SK-N-SH (cell line): ENCODE results near the gene SH3RF1. TPM values are rescaled to one million over a fixed set of nuclear protein-coding genes. Genes with fewer than 3 reads are reported as not detected.
"Not testable (repeated sequence)": the region's sequence is repeated elsewhere in the genome, so short reads cannot be mapped to it uniquely, and the experiment has no call there.

ENCODE experiments used
- CTCF ChIA-PET: fragments of 300-600, 350-600 bp; formaldehyde crosslinking; extraction: SDS; loops from one replicate; lab custom pipeline; 2021; lab: Yijun Ruan, JAX
- POLR2A ChIA-PET: fragments of 350-600 bp; sonication (Branson Sonifier 250); formaldehyde crosslinking; extraction: SDS; loops from one replicate; lab custom pipeline; 2020; ENCODE audit warnings: antibody characterized with exemption, inconsistent platforms; lab: Yijun Ruan, JAX
- DNase-seq: peaks from one replicate; pipeline ENCODE4 v3.0.0; 2012
- H2AFZ ChIP-seq: fragments of 200-600 bp; sonication (generic); 2 replicates; pipeline ENCODE4 v1.8.1; 2016; ENCODE audit warnings: antibody characterized with exemption, mild to moderate bottlenecking, low read depth
- H3F3A ChIP-seq: fragments of 200-600 bp; sonication (generic); replicated peaks from 2 replicates; pipeline ENCODE3; 2016; ENCODE audit warnings: antibody characterized with exemption, mild to moderate bottlenecking; ENCODE audit not compliant: insufficient read depth
- H3K27ac ChIP-seq, 2 experiments: fragments of 200-500 bp in 1 of 2; fragments of 200-600 bp in 1 of 2; sonication (Bioruptor generic) in 1 of 2; sonication (generic), shearing (Covaris generic) in 1 of 2; 2 replicates each; pipeline versions ENCODE4 v1.5.1 to v1.6.1; 2014 to 2016; ENCODE audit warnings: low read depth in 2 of 2, inconsistent platforms in 1 of 2, low read length in 1 of 2, mild to moderate bottlenecking in 1 of 2, mixed read lengths in 1 of 2
- H3K27me3 ChIP-seq: fragments of 200-600 bp; sonication (generic), shearing (Covaris generic); 2 replicates; pipeline ENCODE4 v1.6.1; 2016; ENCODE audit warnings: mixed run types; ENCODE audit not compliant: insufficient read depth
- H3K36me3 ChIP-seq, 2 experiments: fragments of 200-500 bp in 1 of 2; fragments of 200-600 bp in 1 of 2; sonication (Bioruptor generic) in 1 of 2; sonication (generic) in 1 of 2; replicated peaks in 1 of 2; 2 replicates each; pipeline versions ENCODE3 to v1.5.1; 2014 to 2016; ENCODE audit warnings: low read length in 1 of 2, mild to moderate bottlenecking in 1 of 2; ENCODE audit not compliant: insufficient read depth in 2 of 2, control insufficient read depth in 1 of 2
- H3K4me1 ChIP-seq, 2 experiments: fragments of 200-500 bp in 1 of 2; fragments of 200-600 bp in 1 of 2; sonication (Bioruptor generic) in 1 of 2; sonication (generic), shearing (Covaris generic) in 1 of 2; 2 replicates each; pipeline versions ENCODE4 v1.5.1 to v1.6.1; 2014 to 2016; ENCODE audit warnings: low read depth in 1 of 2, low read length in 1 of 2, mixed run types in 1 of 2; ENCODE audit not compliant: insufficient read depth in 2 of 2, control insufficient read depth in 1 of 2
- H3K4me2 ChIP-seq: fragments of 200-600 bp; sonication (generic), shearing (Covaris generic); 2 replicates; pipeline ENCODE4 v1.6.1; 2017; ENCODE audit warnings: mixed run types
- H3K4me3 ChIP-seq, 2 experiments: fragments of 200-500 bp in 1 of 2; fragments of 200-600 bp in 1 of 2; sonication (Bioruptor generic) in 1 of 2; sonication (generic), shearing (Covaris generic) in 1 of 2; 2 replicates each; pipeline versions ENCODE4 v1.5.1 to v1.8.1; 2014 to 2016; ENCODE audit warnings: low read depth in 2 of 2, inconsistent platforms in 1 of 2, low read length in 1 of 2, mild to moderate bottlenecking in 1 of 2, mixed read lengths in 1 of 2, moderate library complexity in 1 of 2
- H3K79me2 ChIP-seq: fragments of 200-600 bp; sonication (generic); 2 replicates; pipeline ENCODE4 v1.8.1; 2017; ENCODE audit warnings: mild to moderate bottlenecking; ENCODE audit not compliant: insufficient read depth
- H3K9ac ChIP-seq: fragments of 200-600 bp; sonication (generic); 2 replicates; pipeline ENCODE4 v1.6.1; 2017; ENCODE audit warnings: mixed run types
- H3K9me2 ChIP-seq: fragments of 200-600 bp; sonication (generic); 2 replicates; pipeline ENCODE4 v1.6.1; 2017; ENCODE audit warnings: mixed run types
- H3K9me3 ChIP-seq: fragments of 200-600 bp; sonication (generic); 2 replicates; pipeline ENCODE4 v1.6.1; 2017; ENCODE audit warnings: mixed run types, mild to moderate bottlenecking, moderate library complexity
- H4K20me1 ChIP-seq: fragments of 200-600 bp; sonication (generic); 2 replicates; pipeline ENCODE4 v1.6.1; 2017; ENCODE audit warnings: mild to moderate bottlenecking, mixed run types; ENCODE audit not compliant: insufficient read depth
- CHD2 ChIP-seq: fragments of 150-350 bp; IDR thresholded peaks from 2 replicates; pipeline ENCODE4 v1.6.1; 2018; ENCODE audit warnings: low read length; ENCODE audit not compliant: partially characterized antibody
- ELF1 ChIP-seq: IDR thresholded peaks from 2 replicates; pipeline ENCODE4 v1.4.0; 2012
- EP300 ChIP-seq, 2 experiments: IDR thresholded peaks; 2 replicates each; pipeline versions ENCODE4 v1.4.0 to v1.6.1; 2012; ENCODE audit warnings: borderline replicate concordance in 1 of 2, low read depth in 1 of 2, low read length in 1 of 2
- FOSL2 ChIP-seq: IDR thresholded peaks from 2 replicates; pipeline ENCODE4 v1.4.0; 2012; ENCODE audit warnings: low read depth, mild to moderate bottlenecking, moderate library complexity, borderline replicate concordance
- FOXM1 ChIP-seq: IDR thresholded peaks from 2 replicates; pipeline ENCODE4 v1.4.0; 2012; ENCODE audit warnings: low read depth, mild to moderate bottlenecking
- GABPA ChIP-seq: IDR thresholded peaks from 2 replicates; pipeline ENCODE4 v1.4.0; 2012; ENCODE audit warnings: low read depth, mild to moderate bottlenecking
- JUND ChIP-seq: IDR thresholded peaks from 2 replicates; pipeline ENCODE4 v1.4.0; 2012
- MXI1 ChIP-seq: IDR thresholded peaks from 2 replicates; pipeline ENCODE4 v1.6.1; 2012; ENCODE audit warnings: mild to moderate bottlenecking, low read depth, low read length, improper control_type of control experiment
- TAF1 ChIP-seq: IDR thresholded peaks from 2 replicates; pipeline ENCODE4 v1.6.1; 2012; ENCODE audit warnings: low read depth, mild to moderate bottlenecking, low read length, moderate library complexity, borderline replicate concordance
- WGBS: methylation state at CpG from one replicate; pipeline ENCODE4 v1.1.6; 2017; ENCODE audit warnings: low lambda C conversion rate; 5-methylcytosine and 5-hydroxymethylcytosine counted together
- polyA plus RNA-seq, 3 experiments: library from polyadenylated mRNA; depleted of rRNA; stranded (reverse); fragments of >200 nt; gene quantifications; 2 replicates each; pipeline ENCODE4 v1.2.3, GENCODE V29; 2012
- TF ChIP-seq, protein P1 (sequence below): fragments of 150-350 bp; IDR thresholded peaks from 2 replicates; pipeline ENCODE4 v1.6.1; 2017; ENCODE audit warnings: antibody characterized with exemption, low read length, low read depth, borderline replicate concordance
- TF ChIP-seq, protein P2 (sequence below): fragments of 200-600 bp; sonication (generic); IDR thresholded peaks from 2 replicates; pipeline ENCODE4 v1.6.1; 2017; ENCODE audit warnings: antibody characterized with exemption, mild to moderate bottlenecking, moderate library complexity

Gene SH3RF1
- polyA plus RNA-seq, 1 of the 3 experiments (the other 2 are of a cell fraction) = 22.0 TPM

DNA sequence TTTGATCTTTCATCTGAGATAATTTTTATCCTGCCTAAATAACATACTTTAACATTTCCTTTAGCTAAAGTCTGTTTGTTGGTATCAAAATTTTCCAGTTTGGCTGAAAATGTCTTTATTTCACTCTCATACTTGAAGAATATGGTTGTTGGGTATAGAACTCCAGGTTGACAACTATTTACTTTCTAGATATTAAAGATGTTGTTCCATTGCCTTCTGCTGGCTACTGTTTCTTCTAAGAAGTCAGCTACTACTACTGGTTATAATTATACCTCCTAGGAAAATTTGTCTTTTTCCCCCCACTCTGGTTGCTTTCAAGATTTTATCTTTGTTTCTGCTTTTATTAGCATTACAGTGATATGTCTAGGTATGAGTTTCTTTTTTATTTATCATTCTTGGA, 75.7 kb downstream of the SH3RF1 start:
- peaks cover 0 to 37% of the 10 kb centered on the region in 2 experiments for H3K36me3 ChIP-seq
- H3K9me2 ChIP-seq = no peaks in the 10 kb centered on the region
- H3K9ac ChIP-seq = no peak overlapping the region
- peaks cover 38% of the 10 kb centered on the region for H3F3A ChIP-seq
- H4K20me1 ChIP-seq = peaks cover 37% of the 10 kb centered on the region
- H3K4me2 ChIP-seq = no peak overlapping the region
- peaks cover 98% of the 10 kb centered on the region for H3K79me2 ChIP-seq
- ChIA-PET POLR2A (no interaction called here), CTCF (no interaction called here)
- TF ChIP-seq, protein P1, sequence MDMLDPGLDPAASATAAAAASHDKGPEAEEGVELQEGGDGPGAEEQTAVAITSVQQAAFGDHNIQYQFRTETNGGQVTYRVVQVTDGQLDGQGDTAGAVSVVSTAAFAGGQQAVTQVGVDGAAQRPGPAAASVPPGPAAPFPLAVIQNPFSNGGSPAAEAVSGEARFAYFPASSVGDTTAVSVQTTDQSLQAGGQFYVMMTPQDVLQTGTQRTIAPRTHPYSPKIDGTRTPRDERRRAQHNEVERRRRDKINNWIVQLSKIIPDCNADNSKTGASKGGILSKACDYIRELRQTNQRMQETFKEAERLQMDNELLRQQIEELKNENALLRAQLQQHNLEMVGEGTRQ = no peak
- TF ChIP-seq EP300 (IDR thresholded peaks at IDR 0.05; ENCODE audit: borderline replicate concordance in 1 of 2, low read depth in 1 of 2, low read length in 1 of 2) = no peak
- no peak for TF ChIP-seq FOSL2
- no peak for TF ChIP-seq CHD2
- no peak for TF ChIP-seq FOXM1
- no peak for TF ChIP-seq JUND
- TF ChIP-seq ELF1 = no peak
- no peak for TF ChIP-seq MXI1
- TF ChIP-seq GABPA = no peak
- TF ChIP-seq, protein P2, sequence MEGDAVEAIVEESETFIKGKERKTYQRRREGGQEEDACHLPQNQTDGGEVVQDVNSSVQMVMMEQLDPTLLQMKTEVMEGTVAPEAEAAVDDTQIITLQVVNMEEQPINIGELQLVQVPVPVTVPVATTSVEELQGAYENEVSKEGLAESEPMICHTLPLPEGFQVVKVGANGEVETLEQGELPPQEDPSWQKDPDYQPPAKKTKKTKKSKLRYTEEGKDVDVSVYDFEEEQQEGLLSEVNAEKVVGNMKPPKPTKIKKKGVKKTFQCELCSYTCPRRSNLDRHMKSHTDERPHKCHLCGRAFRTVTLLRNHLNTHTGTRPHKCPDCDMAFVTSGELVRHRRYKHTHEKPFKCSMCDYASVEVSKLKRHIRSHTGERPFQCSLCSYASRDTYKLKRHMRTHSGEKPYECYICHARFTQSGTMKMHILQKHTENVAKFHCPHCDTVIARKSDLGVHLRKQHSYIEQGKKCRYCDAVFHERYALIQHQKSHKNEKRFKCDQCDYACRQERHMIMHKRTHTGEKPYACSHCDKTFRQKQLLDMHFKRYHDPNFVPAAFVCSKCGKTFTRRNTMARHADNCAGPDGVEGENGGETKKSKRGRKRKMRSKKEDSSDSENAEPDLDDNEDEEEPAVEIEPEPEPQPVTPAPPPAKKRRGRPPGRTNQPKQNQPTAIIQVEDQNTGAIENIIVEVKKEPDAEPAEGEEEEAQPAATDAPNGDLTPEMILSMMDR = no peak
- no peak for TF ChIP-seq TAF1
- no peak overlapping the region for H3K4me3 ChIP-seq
- H3K27me3 ChIP-seq = no peaks in the 10 kb centered on the region
- H2AFZ ChIP-seq = no peak overlapping the region
- no peak for DNase-seq
- H3K4me1 ChIP-seq = no peaks in the 10 kb centered on the region; a peak in 2 of 4 replicates
- H3K9me3 ChIP-seq = no peaks in the 10 kb centered on the region; the same call in 1 of the 2 replicates
- H3K27ac ChIP-seq = no peak overlapping the region

DNA sequence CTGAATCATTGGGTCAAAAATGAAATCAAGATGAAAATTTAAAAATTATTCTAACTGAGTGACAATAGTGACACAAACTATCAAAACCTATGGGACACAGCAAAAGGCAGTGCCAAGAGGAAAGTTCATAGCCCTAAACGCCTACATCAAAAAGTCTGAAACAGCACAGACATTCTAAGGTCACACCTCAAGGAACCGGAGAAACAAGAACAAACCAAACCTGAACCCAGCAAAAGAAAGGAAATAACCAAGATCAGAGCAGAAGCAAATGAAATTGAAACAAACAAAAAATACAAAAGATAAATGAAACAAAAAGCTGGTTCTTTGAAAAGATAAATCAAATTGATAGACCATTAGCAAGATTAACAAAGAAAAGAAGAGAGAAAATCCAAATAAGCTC, 80.8 kb downstream of the SH3RF1 start:
- H3K27me3 ChIP-seq, H3K4me2 ChIP-seq, H3K9me2 ChIP-seq, H3K4me3 ChIP-seq, H3K9ac ChIP-seq, H3K27ac ChIP-seq, DNase-seq, H3K9me3 ChIP-seq, H3K4me1 ChIP-seq, POLR2A ChIA-PET, H2AFZ ChIP-seq: not testable (repeated sequence)
- Histone ChIP-seq H3K36me3 (peaks cover 0 to 11% of the 10 kb centered on the region in 2 experiments), H3K79me2 (peaks cover 98% of the 10 kb centered on the region), H4K20me1 (peaks cover 72% of the 10 kb centered on the region), H3F3A (peaks cover 14% of the 10 kb centered on the region)
- CTCF ChIA-PET = interaction anchor here (1.7 kb wide), 1 partner anchor 12 kb away, joined by 3 read pairs; no protein-coding TSS in a partner anchor
- WGBS = 98% methylated on average over 2 of the region's 2 CpGs
